Esophagus muscularis mucosa (tissue), 3 donors: ENCODE measurements around the gene SH3PXD2A.

Experiments used
- POLR2A ChIP-seq: fragments of 450-650 bp; IDR thresholded peaks from one replicate; pipeline ENCODE4 v1.6.1; 2017; ENCODE audit warnings: antibody characterized with exemption, moderate library complexity, mild to moderate bottlenecking, low read depth
- TF ChIP-seq, protein P1 (sequence below), 3 experiments: fragments of 200-600 bp in 2 of 3; fragments of 450-650 bp in 1 of 3; sonication (generic) in 2 of 3; IDR thresholded peaks; one replicate each; pipeline ENCODE4 v1.5.1; 2017 to 2019; ENCODE audit warnings: antibody characterized with exemption in 3 of 3, mild to moderate bottlenecking in 2 of 3, moderate library complexity in 1 of 3

DNA sequence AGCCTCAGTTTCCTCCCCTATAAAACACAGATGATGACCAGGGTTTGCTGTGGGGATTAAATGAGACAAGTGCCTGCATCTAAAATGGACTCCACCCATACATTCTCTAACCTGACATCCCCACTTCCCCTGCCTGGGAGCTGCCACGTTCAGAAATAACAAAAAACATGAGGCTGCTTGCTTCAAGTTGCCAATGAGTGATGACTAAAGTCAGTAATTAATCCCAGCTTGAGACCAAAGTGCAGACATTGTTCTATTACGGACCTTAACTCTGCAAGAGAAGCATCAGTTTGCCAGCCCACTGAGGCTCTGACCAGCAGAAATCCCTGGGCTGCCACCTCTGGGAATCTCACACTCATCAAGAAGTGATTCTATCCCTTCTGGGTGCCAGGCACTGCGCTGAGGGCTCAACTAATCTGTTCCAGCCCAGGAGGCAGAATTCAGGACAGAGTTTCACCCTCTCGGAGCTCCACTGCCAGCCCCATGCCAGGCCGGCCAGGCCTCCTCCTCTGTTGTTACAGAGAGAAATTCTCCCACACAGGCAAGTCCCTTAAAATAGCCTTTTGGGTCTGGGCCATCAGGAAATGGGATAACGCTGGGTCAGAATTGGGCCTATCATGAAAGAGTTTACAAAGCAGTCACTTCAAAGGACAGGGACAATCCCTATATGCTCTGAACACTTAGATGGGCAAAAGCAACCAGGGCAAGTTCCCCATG is 11.4 kb downstream of the SH3PXD2A start:
- TF ChIP-seq POLR2A = no peak
- TF ChIP-seq, protein P1, sequence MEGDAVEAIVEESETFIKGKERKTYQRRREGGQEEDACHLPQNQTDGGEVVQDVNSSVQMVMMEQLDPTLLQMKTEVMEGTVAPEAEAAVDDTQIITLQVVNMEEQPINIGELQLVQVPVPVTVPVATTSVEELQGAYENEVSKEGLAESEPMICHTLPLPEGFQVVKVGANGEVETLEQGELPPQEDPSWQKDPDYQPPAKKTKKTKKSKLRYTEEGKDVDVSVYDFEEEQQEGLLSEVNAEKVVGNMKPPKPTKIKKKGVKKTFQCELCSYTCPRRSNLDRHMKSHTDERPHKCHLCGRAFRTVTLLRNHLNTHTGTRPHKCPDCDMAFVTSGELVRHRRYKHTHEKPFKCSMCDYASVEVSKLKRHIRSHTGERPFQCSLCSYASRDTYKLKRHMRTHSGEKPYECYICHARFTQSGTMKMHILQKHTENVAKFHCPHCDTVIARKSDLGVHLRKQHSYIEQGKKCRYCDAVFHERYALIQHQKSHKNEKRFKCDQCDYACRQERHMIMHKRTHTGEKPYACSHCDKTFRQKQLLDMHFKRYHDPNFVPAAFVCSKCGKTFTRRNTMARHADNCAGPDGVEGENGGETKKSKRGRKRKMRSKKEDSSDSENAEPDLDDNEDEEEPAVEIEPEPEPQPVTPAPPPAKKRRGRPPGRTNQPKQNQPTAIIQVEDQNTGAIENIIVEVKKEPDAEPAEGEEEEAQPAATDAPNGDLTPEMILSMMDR (IDR thresholded peaks at IDR 0.05) = no peak
